ENCODE results near the gene CLIC3.

The CLIC3 gene

GRCh38 chr9:136945333-136946227, 50.8 kb downstream of the CLIC3 start:
- H3K9me3 ChIP-seq (ENCODE audit: insufficient read depth, low read length, severe bottlenecking): no peaks in the 10 kb centered on the region
- peaks cover 17% of the 10 kb centered on the region for H4K20me1 ChIP-seq (ENCODE audit: insufficient read depth, low read length)
- H3K4me3 ChIP-seq (ENCODE audit: low read depth in 1 of 2, low read length in 2 of 2): peak overlapping the region in 1 of 2 experiments; percentile 36; a peak in 1 of 4 replicates
- H3K79me2 ChIP-seq (ENCODE audit: insufficient read depth, low read length): peaks cover 23% of the 10 kb centered on the region
- TF ChIP-seq EZH2 (IDR thresholded peaks at IDR 0.05; ENCODE audit: borderline replicate concordance, low read depth, low read length, severe bottlenecking) (no peak), CTCF (IDR thresholded peaks at IDR 0.05; ENCODE audit: borderline replicate concordance, extremely low read depth, low read length, poor library complexity, severe bottlenecking) (no peak)
- no peaks in the 10 kb centered on the region for H3K27me3 ChIP-seq (ENCODE audit: insufficient read depth, low read length, poor library complexity)
- peaks cover 41% of the 10 kb centered on the region for H3K4me1 ChIP-seq (ENCODE audit: insufficient read depth, low read length)
- H3K4me2 ChIP-seq (ENCODE audit: insufficient read depth, low read length): peak overlapping the region; percentile 50; the same call in 1 of the 2 replicates
- no peak overlapping the region for H3K9ac ChIP-seq (ENCODE audit: low read depth, low read length)
- peaks cover 24% of the 10 kb centered on the region for H3K36me3 ChIP-seq (ENCODE audit: insufficient read depth, low read length)
- H2AFZ ChIP-seq (ENCODE audit: low read depth, low read length): 0 out of 2 replicates have a peak overlapping the region, but pooled peaks have one; percentile 60
- no peak overlapping the region for H3K27ac ChIP-seq (ENCODE audit: low read length)
- ATAC-seq (ENCODE audit: insufficient read depth, low read depth): no peak
- DNase-seq: no peak

Measured in DND-41 (cell line).